NOMO-1 treated with DMSO at 0.1 percent for 48 hours (cell line): Measurements from ENCODE around the gene SOX3.
A peak's percentile ranks its signal among the peaks of the same experiment; 100 is the strongest.

Source experiments
- DNase-seq: peaks from one replicate; lab custom pipeline; 2025; ENCODE audit not compliant: unreplicated experiment; lab: John Stamatoyannopoulos, UW

Gene SOX3

GRCh38 chrX:140504371-140505324, at the start of gene SOX3:
Gene SOX3, minus strand, starts transcription at chrX:140505069. Its CDS starts 9 bp downstream, at chrX:140505060.
- no peak for DNase-seq

GRCh38 chrX:140548985-140549384, 44.1 kb upstream of the SOX3 start:
- DNase-seq: no peak

GRCh38 chrX:140526171-140526570, 21.3 kb upstream of the SOX3 start:
- no peak for DNase-seq

- no peak for DNase-seq
Measured at GRCh38 chrX:140525448-140525847, 20.6 kb upstream of the SOX3 start.

GRCh38 chrX:140524556-140524955, 19.7 kb upstream of the SOX3 start:
- DNase-seq: no peak

DNA sequence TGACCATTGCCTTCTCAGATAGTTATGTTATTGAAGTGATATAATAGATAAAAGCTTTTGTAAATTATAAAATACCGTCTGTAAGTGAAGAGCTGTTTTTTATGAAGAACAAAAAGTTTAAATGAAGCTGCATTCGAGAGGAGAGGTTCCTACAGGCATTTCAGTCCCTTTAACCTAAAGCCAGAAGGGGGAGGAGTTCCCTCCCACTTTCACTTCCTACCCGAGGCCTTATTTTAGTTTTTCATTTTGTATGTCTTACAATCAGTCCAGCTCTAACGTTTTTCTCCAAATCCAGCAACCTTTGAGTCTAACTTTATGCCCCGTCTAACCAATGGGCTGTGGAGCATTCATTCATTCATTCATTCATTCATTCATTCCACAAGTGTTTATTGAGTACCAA, 16.5 kb upstream of the SOX3 start:
- DNase-seq: peak; percentile 30

DNA sequence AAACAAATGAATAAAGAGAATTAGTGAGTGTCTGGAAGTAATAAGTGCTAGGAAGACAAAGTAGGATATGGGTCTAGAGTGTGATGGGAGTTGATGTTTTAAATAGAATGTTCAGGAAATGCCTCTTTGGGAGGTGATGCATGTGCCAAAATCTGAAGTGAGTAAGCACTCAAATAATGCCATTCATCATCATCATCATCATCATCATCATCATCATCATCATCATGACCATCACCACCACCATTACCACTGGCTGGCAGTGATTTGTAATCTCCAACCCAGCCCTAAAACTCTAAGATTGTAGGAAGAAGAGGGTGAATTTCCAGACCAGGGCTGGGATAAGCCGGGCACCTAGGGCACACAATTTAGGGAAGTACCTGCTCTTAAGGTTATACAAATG, 9.7 kb upstream of the SOX3 start:
- no peak for DNase-seq

DNA sequence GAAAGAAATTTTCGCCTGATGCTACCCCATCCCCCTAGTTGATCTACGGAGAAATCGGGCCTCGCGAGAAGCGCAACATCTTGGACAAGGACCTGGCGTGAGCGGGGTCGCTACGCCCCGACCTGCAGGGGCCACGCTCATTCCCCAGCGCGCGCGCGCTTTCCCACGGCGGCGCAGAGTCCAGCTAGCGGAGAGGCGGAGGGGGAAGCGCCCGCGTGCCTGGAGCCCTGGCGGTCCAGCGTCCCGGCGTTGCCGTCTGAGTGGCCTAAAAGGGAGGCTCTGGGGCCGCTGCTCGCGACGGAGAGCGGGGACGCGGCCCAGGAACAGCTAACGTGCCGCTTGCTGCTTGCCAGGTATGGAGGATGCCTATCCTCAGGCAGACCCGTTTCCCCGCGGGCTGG, 6.0 kb upstream of the SOX3 start:
- DNase-seq: no peak

DNA sequence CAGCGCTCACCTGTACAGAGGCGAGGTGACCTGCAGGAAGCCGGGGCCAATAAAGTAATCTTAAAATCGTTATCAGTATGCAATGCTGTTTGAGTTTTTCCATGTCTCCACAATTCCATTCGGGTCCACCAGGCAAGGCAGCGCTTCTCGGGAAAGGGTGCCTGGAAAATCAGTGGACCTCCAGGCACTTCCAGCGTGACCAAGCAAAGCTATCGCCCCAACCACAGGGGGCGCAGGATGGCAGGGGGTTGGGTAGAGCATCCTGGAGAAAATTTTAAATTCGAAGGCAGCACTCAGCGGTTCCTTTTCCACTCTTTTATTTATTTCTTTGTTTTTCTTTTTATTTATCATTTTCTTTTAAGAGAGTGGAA, 5.4 kb upstream of the SOX3 start:
- DNase-seq: no peak

- no peak for DNase-seq
Measured at GRCh38 chrX:140509468-140510305, 4.8 kb upstream of the SOX3 start.

DNA sequence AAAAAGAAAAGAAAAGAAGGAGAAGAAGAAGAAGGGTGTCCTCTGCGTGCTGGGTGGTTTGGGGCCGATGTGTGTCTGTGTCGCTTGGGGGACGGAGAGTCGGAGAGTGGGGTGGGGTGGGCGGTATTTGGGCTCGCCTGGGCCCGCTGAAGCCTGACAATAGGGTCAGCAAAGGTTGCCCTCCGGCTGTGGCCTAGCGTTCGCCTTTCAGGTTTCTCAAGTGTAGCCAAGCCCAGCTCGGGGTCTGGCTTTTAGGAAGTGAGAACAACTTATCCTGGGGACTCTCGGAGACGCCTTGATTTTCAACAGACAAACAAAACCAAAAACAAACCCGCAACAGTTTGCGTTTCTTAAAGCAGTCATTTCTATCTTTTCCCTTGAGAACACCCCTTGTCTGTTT, 4.1 kb upstream of the SOX3 start:
- DNase-seq: no peak

DNA sequence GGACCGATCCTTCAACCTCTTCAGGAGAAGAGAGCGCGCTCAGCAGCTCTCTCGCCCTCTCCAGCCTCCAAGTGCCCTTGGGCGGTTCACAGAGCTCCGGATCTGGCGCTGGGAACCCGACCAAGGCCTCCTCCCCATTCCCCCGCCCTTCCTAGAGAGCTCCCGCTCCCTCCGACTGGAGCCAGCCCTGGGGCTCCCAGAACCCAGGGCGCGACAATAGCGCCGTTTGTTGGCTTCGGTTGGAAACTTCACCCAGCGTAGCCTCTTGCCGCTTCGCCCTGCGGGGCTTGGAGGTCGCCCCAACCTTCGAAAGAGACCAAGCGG, 3.1 kb upstream of the SOX3 start:
- no peak for DNase-seq

DNA sequence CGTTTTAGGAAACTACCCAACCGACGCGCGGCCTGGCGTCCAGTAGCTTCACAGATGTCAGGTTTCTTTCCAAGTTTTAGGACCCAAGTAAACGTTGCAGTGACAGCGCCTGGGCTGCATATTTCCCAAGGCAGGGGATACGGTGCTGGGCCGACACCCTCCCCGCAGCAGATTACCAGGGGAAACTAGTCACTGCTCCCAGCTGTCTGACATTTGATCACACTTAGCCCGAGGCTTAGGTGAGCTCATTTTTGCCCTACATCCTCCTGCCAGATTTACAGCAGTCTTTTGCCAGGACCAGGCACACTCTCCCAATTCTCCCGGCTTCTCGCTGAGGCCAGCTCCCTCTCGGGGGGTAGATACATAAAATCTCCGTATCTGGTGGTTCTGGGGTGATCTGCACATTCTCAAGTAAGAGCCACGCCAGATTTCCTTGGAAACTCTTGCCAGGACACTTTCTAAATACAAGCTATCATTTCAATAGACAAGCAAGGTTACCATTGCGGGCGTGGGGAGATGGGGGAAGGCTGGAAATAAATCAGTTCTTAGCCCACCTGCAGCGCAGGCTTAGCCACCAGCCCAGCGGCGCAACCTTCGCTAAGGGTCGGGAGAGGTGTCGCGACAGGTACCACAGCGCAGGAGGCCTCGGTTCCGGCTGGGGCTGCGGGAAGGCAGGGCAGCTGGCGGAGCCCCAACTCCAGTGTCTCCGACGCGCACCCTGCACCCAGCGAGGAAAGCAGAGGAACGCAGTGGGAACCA, 2.5 kb upstream of the SOX3 start:
- no peak for DNase-seq

DNA sequence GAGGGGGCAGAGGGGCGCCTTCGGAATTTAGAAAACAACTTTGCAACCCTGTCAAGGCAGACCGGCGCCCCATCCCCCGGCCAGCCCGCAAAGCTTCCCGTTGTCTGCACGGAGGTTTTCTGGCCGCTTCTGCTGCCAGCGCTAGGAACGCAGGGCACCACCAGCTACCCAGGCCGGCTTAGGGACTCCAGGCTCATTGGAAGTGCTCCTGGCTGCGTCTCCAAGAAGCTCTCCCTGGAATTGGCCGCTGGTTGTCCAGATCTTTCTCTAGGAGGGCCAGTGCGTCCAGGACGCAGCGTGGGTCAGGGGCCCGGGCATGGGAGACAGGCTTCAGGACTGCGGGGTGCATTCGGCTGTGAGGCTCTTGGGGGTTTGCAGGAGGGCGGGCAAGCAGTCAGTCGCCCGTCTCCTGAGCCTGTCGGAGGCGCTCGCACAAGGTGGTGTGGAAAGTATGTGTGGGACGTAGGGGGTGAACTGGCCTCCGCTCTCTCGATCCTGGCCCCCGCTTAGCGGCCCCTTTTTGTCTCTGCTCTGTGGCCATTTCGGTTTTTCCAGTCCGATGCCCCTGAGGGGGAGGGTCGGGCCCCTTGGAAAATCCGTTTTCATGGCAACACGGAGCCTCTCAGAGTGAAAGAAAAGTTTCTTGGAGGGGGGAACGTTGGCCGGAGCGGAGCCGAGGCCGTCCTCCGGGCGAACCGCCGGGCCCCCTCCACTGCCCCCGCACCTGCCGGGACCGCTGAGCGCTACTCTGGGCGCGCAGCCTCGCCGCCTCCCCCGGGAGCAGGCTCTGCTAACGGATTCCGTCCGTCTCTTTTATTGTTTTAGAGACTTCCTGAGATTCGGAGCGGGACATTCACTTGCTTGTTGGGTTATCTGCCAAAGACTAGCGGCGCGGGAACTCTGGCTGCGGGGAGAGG, 810 bp upstream of the SOX3 start:
- DNase-seq: no peak

DNA sequence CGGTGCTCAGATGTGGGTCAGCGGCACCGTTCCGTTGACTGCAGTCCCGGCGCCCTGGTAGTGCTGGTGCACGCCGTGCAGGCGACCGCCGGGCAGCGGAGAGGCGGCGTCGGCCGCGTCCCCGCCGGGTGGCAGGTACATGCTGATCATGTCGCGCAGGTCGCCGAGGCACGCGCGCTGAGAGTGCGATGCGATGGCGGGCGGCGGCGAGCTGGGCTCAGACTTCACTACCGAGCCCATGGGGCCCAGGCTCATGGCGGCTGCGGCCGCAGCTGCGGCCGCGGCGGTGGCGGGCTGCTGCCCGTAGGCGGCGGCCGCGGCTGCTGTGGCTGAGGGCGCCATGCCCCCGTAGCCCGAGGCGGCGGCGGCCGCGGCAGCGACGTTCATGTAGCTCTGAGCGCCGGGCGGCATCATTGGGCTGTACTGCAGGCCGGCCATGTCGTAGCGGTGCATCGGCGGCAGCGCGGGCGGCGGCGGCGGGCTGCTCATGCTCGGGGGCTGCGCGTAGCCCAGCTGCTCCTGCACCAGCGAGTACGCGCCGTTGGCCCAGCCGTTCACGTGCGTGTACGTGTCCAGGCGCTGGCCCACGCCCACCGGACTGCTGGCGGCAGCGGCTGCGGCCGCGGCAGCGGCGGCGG, 1.0 kb downstream of the SOX3 start:
- no peak for DNase-seq

- DNase-seq: no peak
Measured at GRCh38 chrX:140503238-140503601, 1.6 kb downstream of the SOX3 start.

- DNase-seq: no peak
Measured at GRCh38 chrX:140502491-140503237, 2.2 kb downstream of the SOX3 start.

- no peak for DNase-seq
Measured at GRCh38 chrX:140501940-140502468, 2.9 kb downstream of the SOX3 start.

- no peak for DNase-seq
Measured at GRCh38 chrX:140501321-140501720, 3.5 kb downstream of the SOX3 start.
